ENCODE data around the gene IQCH.
"Not testable (repeated sequence)": the region's sequence is repeated elsewhere in the genome, so short reads cannot be mapped to it uniquely, and the experiment has no call there.

Gene IQCH

DNA sequence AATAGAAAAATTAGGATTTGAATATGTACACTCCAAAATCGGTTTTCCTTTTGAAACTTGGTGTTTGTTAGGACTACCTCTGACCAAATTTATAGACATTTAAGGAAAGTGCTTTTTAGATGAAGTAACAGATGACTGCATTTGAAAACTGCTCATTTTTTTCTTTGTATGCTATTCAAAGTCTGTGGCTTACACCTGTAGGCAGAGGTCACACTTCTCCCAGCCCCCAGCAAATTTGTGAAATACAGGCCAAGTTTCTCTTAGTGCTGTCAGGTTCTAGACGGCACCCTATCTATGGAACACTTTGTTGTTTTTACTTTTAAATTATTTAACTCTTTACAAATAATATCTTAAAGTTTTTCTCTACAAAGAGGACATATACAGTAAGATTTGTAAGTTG is 165.6 kb downstream of the IQCH start:
- TF ChIP-seq, protein P1, sequence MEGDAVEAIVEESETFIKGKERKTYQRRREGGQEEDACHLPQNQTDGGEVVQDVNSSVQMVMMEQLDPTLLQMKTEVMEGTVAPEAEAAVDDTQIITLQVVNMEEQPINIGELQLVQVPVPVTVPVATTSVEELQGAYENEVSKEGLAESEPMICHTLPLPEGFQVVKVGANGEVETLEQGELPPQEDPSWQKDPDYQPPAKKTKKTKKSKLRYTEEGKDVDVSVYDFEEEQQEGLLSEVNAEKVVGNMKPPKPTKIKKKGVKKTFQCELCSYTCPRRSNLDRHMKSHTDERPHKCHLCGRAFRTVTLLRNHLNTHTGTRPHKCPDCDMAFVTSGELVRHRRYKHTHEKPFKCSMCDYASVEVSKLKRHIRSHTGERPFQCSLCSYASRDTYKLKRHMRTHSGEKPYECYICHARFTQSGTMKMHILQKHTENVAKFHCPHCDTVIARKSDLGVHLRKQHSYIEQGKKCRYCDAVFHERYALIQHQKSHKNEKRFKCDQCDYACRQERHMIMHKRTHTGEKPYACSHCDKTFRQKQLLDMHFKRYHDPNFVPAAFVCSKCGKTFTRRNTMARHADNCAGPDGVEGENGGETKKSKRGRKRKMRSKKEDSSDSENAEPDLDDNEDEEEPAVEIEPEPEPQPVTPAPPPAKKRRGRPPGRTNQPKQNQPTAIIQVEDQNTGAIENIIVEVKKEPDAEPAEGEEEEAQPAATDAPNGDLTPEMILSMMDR (IDR thresholded peaks at IDR 0.05; ENCODE audit: insufficient read depth, low read length, poor library complexity, severe bottlenecking), result no peak
- no peaks in the 10 kb centered on the region for H3K27me3 ChIP-seq (replicated peaks; ENCODE audit: control insufficient read depth, insufficient read depth, low read length)
- H3K4me3 ChIP-seq (replicated peaks; ENCODE audit: low read depth, low read length), result no peak overlapping the region
- no peak for DNase-seq (ENCODE audit: extremely low read depth, insufficient read length)
- H3K36me3 ChIP-seq (ENCODE audit: control insufficient read depth, insufficient read depth, low read length), result no peaks in the 10 kb centered on the region

DNA sequence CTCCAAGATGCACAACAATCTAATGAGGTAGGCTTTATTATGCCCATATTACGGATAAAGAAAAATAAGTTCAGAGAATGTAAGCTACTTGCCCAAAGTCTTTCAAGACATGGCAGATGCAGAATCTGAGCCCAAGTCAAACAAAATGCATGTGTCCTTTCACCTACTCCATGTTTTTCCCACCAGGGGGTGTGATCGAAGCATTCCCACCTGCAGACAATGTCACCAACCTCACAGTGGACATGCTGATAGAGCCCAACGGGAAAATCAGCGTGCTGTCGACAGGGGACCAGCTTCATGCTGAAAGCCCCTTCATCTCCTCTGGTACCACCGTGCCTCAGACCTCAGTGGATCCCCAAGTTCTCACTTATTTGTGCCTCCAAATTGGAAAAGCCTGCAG is 166.5 kb downstream of the IQCH start:
- DNase-seq (ENCODE audit: extremely low read depth, insufficient read length), result no peak
- no peak overlapping the region for H3K4me3 ChIP-seq (replicated peaks; ENCODE audit: low read depth, low read length)
- TF ChIP-seq, protein P1 (IDR thresholded peaks at IDR 0.05; ENCODE audit: insufficient read depth, low read length, poor library complexity, severe bottlenecking), result no peak
- no peaks in the 10 kb centered on the region for H3K27me3 ChIP-seq (replicated peaks; ENCODE audit: control insufficient read depth, insufficient read depth, low read length)
- H3K36me3 ChIP-seq (ENCODE audit: control insufficient read depth, insufficient read depth, low read length), result no peaks in the 10 kb centered on the region

DNA sequence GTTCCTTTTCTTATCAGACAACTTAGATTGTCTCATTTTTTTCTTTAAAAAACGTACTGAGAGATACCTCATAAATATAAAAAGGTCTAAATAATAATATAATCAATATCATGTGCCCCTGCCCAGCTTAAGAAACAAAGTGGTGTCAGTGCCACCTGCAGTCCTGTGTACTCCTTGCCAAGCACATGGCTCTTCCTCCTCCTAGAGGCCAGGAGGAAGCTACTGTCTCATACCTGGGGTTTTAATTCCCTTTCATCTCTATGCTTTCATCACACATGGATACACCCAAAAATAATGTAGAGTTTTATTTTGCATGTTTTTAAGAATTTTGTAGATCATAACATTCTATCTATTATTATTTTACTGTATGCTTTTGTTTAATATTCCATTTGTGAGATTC is 167.7 kb downstream of the IQCH start:
- TF ChIP-seq, protein P1 (IDR thresholded peaks at IDR 0.05; ENCODE audit: insufficient read depth, low read length, poor library complexity, severe bottlenecking), result no peak

DNA sequence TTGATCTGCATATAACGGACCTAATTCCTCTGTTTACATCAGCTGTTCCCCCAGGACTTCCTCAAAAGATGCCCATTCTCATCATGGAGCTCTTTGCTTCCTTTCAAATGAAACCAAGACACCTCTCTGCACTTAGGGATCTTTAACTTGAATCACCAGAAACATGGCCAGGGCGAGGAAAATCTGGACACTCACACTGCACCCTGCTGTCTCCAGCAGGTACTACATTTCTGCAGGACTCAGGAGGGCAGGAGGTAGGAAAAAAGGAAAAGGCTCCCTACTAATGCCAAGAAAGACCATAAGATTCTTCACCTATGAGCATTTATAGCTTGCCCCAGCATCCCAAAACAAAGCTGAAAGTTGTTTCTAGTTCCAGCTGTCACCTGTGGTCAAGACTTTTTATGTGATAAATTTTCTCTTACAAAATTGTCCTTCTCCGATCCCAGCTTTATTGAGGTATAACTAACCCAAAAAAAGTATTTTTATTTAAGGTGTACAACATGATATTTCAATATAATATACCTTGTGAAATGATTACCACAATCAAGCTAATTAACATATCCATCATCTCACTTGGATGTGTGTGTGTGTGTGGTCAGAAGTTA is 179.0 kb downstream of the IQCH start:
- Histone ChIP-seq H3K36me3 (ENCODE audit: control insufficient read depth, insufficient read depth, low read length) (no peaks in the 10 kb centered on the region), H3K27me3 (replicated peaks; ENCODE audit: control insufficient read depth, insufficient read depth, low read length) (no peaks in the 10 kb centered on the region), H3K4me3 (replicated peaks; ENCODE audit: low read depth, low read length) (no peak overlapping the region)
- no peak for DNase-seq (ENCODE audit: extremely low read depth, insufficient read length)
- TF ChIP-seq, protein P1 (IDR thresholded peaks at IDR 0.05; ENCODE audit: insufficient read depth, low read length, poor library complexity, severe bottlenecking), result peak; percentile 80

More for the DNA sequence above, 167.7 kb downstream of the IQCH start:
- no peaks in the 10 kb centered on the region for H3K36me3 ChIP-seq (ENCODE audit: control insufficient read depth, insufficient read depth, low read length)
- no peaks in the 10 kb centered on the region for H3K27me3 ChIP-seq (replicated peaks; ENCODE audit: control insufficient read depth, insufficient read depth, low read length)
- DNase-seq (ENCODE audit: extremely low read depth, insufficient read length), result no peak
- H3K4me3 ChIP-seq (replicated peaks; ENCODE audit: low read depth, low read length), result no peak overlapping the region

DNA sequence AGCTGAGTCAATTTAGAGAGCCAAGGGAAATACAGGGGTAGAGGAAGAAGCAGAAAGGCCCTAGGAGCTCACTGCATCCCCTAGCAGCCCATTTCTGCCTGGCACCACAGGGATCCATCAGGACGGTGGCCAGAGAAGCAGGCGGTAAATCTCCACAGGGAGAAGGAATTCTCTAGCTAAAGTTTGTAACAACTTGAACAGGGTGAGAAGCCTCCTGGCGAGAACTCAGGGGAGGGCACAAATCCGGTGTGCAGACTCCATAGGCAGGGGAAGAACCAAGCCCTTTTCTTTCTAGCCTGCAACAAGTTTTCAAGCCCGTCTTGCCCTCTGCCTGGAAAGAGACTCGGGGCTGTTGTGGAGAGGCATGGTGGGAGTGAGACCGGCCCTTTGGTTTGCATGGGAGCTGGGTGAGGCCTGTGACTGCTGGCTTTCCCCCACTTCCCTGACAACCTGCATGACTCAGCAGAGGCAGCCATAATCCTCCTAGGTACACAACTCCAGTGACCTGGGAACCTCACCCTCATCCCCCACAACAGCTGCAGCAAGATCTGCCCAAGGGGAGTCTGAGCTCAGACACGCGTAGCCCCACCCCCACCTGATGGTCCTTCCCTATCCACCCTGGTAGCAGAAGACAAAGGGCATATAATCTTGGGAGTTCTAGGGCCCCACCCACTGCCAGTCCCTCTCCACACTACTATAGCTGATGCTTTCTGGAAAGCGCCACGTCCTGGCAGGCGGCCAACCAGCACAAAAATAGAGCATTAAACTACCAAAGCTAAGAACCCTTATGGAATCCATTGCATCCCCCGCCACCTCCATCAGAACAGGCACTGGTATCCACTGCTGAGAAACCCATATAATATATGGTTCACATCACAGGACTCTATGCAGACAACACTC is 182.0 kb downstream of the IQCH start:
- not testable (repeated sequence) for H3K4me3 ChIP-seq (replicated peaks; ENCODE audit: low read depth, low read length); H3K27me3 ChIP-seq (replicated peaks; ENCODE audit: control insufficient read depth, insufficient read depth, low read length); H3K36me3 ChIP-seq (ENCODE audit: control insufficient read depth, insufficient read depth, low read length); DNase-seq (ENCODE audit: extremely low read depth, insufficient read length)

DNA sequence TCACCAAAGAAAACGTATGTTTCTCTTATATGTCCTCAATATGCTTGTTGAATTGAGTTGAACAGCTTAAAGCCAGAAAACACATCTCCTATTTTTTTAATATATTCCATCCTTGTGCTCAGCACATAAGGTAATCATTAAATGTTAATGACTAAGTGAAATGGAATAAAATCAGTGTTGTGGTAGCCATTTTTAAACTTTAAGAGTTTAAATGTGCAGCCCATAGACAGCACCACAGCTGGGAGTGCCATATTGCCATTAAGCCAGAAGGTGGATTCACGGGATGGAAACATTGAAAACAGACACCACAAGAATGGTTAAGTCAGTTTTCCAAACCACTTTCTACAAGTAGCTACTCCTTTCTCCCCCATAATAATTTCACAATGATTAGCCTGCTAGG is 189.5 kb downstream of the IQCH start:
- Histone ChIP-seq H3K4me3 (replicated peaks; ENCODE audit: low read depth, low read length) (no peak overlapping the region), H3K27me3 (replicated peaks; ENCODE audit: control insufficient read depth, insufficient read depth, low read length) (no peaks in the 10 kb centered on the region), H3K36me3 (ENCODE audit: control insufficient read depth, insufficient read depth, low read length) (no peaks in the 10 kb centered on the region)
- no peak for DNase-seq (ENCODE audit: extremely low read depth, insufficient read length)
- TF ChIP-seq, protein P1 (IDR thresholded peaks at IDR 0.05; ENCODE audit: insufficient read depth, low read length, poor library complexity, severe bottlenecking), result no peak
